HG02588 (cell line): ENCODE measurements around the gene ABCD1.
"Not testable (repeated sequence)": the region's sequence is repeated elsewhere in the genome, so short reads cannot be mapped to it uniquely, and the experiment has no call there.

Source experiments
- ATAC-seq: cut with Tn5 transposase; IDR thresholded peaks from one replicate; pipeline ENCODE4 v1.9.1; 2021; ENCODE audit warnings: mild to moderate bottlenecking, moderate library complexity; ENCODE audit not compliant: unreplicated experiment

ABCD1 gene

GRCh38 chrX:153693216-153694086 is 31.2 kb upstream of the ABCD1 start:
- no peak for ATAC-seq

- ATAC-seq = not testable (repeated sequence)
These were observed 30.4 kb upstream of the ABCD1 start for GRCh38 chrX:153694256-153694655.

GRCh38 chrX:153694687-153695270 is 29.9 kb upstream of the ABCD1 start:
- ATAC-seq = no peak

- ATAC-seq = no peak
These were observed 28.6 kb upstream of the ABCD1 start for GRCh38 chrX:153696100-153696499.

DNA sequence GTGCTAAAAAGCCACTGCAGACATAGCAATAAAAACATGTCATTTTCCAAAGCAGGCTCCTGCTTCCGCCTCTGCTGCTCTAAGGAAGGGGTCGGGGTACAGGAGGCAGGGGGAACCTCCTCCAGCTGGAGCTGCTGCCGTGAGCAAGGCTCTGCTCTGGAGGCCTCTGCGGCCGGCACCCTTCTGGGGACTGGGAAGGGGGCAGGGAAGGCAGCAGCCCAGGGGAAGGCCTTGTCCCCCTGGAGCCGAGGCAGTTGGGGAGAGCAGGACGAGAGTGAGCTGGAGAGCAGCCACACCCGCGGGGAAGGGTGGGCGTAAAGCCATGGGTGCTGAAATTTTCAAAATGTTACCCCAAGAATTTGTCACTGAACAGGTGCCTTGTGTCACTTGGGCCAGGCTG is 28.1 kb upstream of the ABCD1 start:
- not testable (repeated sequence) for ATAC-seq

- not testable (repeated sequence) for ATAC-seq
These were observed 27.5 kb upstream of the ABCD1 start for GRCh38 chrX:153696986-153697722.

DNA sequence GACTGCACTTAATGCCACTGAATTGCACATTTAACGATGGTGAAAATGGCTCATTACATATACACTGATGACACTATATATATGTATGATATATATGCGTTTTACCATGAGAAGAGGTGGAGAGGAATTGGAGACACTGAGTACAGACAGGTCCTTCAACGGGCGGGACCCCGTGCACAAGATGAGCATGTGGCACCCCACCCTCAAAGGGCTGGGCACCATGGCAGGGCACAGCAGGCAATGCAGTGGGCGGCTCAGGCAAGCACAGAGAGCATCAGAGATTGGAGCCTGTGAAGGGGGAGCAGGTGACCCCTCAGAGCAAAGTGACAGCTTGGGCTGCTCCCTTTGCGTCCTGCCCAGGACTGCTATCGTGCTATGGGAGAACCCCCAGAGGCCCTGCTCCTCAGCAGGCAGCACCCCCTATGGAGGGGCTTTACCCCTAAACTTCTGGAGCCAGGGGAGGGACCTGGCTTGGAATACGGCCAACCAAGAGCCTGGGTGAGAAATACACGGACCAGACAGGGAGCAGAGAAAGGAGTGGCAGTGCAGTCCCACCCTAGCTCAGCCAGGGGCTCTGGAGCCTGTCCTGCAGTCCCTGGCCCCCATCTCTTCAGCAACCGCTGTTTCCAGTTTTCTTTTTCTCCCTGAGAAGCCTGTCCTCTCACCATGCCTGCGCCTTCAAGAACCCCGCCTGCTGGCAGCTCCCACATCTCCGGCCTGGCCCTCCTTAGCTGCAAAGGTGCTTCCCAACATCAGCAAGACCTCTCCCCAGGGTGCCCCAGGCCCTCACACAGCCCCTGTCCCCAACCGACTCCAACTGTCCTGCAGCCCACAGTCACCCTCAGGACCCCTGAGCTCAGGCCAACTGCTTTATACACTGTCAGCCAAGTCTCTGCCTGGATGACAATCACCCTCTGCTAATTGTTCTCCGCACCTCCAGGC is 26.5 kb upstream of the ABCD1 start:
- ATAC-seq = no peak

DNA sequence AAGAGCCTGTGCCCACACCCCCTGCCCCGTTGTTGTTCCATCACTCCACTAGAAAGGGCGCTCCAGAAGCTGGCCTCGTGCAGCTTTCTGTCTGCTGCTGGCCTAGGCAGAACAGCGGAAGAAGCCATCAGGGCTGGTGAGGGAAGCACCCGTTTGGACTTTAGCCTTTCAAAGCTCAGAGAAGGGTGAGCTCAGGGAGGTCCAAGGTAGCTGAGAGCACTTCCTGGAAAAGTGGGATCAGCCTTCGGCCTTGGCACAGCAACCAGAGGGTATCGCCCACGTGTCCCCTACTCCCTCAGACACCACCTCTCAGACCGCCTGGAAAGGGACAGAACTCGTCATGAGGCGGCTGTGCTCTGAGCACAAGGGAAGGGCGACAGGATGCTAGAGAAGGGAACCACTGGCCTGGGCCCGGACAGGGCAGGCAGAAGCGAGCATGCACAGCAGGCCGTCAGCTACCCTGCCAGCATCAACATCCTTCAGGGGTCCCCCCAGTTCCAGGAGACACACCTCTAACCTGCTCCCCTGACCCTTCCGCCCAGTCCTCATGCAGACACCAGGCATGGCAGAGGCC is 25.4 kb upstream of the ABCD1 start:
- not testable (repeated sequence) for ATAC-seq

GRCh38 chrX:153699784-153700371 is 24.8 kb upstream of the ABCD1 start:
- ATAC-seq = not testable (repeated sequence)

DNA sequence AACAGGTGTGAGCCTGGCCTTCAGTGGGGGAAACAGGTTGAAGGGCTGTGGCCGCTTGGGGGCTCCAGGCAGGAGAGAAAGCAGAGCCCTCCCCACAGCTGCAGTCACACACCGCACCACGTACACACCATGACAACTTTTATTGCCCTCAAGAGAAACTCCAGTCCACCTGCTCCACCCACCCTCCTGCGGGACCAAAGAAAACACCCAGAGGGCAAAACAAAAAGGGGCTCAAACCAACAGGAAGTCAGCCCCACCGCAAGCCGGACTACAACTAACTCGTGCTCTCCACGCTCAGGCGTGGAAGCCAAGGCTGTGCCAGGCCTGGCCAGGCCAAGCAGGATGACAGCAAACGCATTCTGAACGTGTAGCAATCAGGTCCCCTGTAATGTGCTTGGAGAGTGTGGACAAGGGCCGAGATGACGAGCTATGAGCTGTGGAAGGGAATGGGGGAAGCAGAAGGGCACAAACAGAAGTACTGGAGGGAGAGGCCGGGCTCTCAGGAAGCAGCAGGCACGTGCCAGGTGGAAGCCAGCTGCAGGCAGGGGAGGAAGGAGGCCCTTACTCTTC is 24.2 kb upstream of the ABCD1 start:
- ATAC-seq = no peak

DNA sequence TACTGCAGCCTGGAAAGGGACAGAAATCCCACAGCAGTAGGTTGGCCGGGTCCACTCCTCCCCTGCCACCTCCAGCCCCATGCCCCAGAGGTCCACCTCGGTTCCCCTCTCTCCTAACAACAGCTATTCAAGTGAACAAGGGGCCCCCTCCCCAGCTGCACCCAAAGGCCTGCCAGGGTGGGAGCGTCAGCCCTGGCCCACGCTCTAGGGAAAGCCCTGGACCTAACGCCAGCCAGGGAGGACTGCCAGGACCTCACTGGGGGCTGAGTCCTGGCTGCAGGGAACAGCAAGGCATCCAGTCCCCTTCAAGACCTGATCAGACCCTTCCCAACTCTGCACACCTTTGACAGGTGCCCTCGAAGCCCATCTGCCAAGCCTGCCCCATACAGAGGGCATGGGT is 23.7 kb upstream of the ABCD1 start:
- no peak for ATAC-seq

DNA sequence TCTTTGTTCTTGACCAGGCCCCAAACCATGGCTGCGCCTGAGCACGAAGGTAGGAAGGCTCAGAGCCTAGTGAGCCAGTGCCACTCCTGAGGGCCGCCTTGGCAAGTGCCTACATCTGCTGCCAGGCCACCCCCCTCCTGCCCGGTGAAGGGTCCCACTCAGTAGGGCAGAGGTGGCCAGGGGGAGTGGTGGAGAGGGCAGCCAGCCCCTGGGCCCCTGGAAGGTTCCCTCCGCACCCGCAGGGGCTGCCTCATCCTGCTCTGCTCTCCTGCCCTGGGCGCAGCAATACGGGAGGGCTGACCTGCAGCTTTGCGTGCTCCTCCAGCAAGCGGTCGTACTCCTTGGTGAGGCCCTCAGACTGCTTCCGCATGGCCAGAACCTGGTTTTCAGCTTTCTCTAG is 22.9 kb upstream of the ABCD1 start:
- no peak for ATAC-seq

- ATAC-seq = no peak
These were observed 22.2 kb upstream of the ABCD1 start for GRCh38 chrX:153702336-153703035.

GRCh38 chrX:153703036-153703370 is 21.7 kb upstream of the ABCD1 start:
- ATAC-seq = no peak

DNA sequence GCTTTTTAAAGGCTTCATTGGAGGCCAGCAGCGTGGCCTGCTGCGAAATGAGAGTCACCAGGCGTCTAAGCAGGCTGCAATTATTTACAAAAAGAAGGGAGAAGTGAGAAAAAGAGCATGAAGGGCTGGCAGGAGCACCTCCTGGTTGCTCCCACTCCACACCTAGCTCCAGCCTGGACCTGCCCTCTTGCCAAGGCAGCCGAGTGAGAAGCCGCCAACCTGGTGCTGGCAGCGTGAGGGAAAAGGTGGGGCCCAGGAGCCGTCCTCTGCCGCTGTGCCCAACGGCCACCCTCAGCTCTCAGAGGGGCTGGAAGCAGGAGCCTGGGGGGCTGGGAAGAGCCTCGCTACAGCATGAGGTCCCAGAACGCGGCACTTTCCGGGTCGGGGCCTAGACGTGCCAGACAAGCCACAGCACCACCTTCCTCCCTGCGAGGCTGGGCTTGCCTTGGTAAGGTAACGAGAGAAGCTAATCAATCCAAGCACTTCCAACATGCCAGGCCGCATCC is 20.6 kb upstream of the ABCD1 start:
- no peak for ATAC-seq

DNA sequence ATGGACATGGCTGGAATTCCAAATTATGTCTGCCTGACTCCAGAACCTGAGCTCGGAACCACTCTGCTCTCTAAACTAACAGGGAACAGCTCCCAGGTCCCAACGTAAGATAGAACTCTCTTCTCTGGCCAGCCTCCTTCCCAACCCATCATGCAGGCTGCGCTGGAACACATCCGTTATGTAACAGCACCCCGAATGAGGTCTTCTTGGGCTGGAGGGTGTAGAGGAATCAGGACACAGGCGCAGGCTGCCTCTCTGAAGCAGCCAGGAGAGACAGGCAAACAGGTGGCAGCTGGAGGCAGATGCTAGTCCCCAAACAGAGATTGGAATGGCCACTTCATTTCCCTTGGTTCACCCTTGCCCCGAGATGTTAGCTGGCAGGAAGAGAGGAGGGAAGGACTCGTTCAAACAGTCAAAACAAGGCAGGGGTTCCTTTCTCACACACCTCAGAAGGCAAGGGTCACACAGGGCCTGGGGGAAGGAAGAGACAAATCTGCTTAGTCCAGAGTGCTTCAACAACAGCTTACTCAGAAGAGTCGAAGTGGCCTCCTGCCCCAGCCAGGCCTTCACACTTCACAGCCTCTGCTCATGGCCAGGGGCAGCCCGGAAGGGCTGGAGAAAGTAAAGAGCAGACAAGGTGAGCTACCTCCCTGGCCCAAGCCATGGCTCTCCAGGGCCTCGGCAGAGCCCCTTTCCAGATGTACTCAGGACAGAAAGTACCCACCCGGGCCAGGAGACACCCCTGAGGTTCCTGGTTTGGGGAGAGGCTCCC is 19.8 kb upstream of the ABCD1 start:
- ATAC-seq = not testable (repeated sequence)

- not testable (repeated sequence) for ATAC-seq
These were observed 19.1 kb upstream of the ABCD1 start for GRCh38 chrX:153705403-153706060.

- ATAC-seq = no peak
These were observed 17.9 kb upstream of the ABCD1 start for GRCh38 chrX:153706799-153707198.
